SK-N-MC (cell line): Measurements from ENCODE around the gene TSHZ3.

Experiments used
- EZH2 ChIP-seq: fragments of 200-600 bp; sonication (generic); IDR thresholded peaks from one replicate; pipeline ENCODE4 v1.6.1; 2017; ENCODE audit warnings: antibody characterized with exemption
- FOXP2 ChIP-seq: optimal IDR thresholded peaks from 2 replicates; pipeline ENCODE3; 2011; ENCODE audit warnings: mild to moderate bottlenecking, moderate library complexity; ENCODE audit not compliant: insufficient read depth; ENCODE audit errors: extremely low read length, control extremely low read depth
- POLR2AphosphoS5 ChIP-seq: IDR thresholded peaks from 2 replicates; pipeline ENCODE4 v1.6.1; 2012; ENCODE audit warnings: mild to moderate bottlenecking, low read depth, low read length, borderline replicate concordance

GRCh38 chr19:31313291-31314030 is 35.8 kb downstream of the TSHZ3 start:
- TF ChIP-seq EZH2: no peak
- TF ChIP-seq POLR2AphosphoS5: no peak
- TF ChIP-seq FOXP2: no peak
